Thymus (tissue), 11 donors: ENCODE results near the gene SHC1. TPM values are rescaled to one million over a fixed set of nuclear protein-coding genes. Genes with fewer than 3 reads are reported as not detected.

Source experiments
- DNase-seq, 9 donors: peaks; one replicate each; pipeline ENCODE4 v3.0.0-alpha.2; 2013; ENCODE audit warnings: low spot score in 9 of 9, low read depth in 6 of 9, missing footprints in 1 of 9
- H3K27ac ChIP-seq, 2 donors: one replicate each; pipeline ENCODE4 v1.5.1; 2013; ENCODE audit warnings: control low read depth in 1 of 2, low read depth in 1 of 2, low read length in 1 of 2, mild to moderate bottlenecking in 1 of 2, moderate library complexity in 1 of 2
- H3K27me3 ChIP-seq, 2 donors: one replicate each; pipeline ENCODE4 v1.5.1; 2013; ENCODE audit warnings: low read length in 1 of 2; ENCODE audit not compliant: control insufficient read depth in 2 of 2, insufficient read depth in 1 of 2
- H3K36me3 ChIP-seq, 2 donors: one replicate each; pipeline ENCODE4 v1.5.1; 2013; ENCODE audit warnings: low read length in 1 of 2, mild to moderate bottlenecking in 1 of 2, moderate library complexity in 1 of 2; ENCODE audit not compliant: control insufficient read depth in 2 of 2, insufficient read depth in 2 of 2
- H3K4me1 ChIP-seq, 2 donors: one replicate each; pipeline ENCODE4 v1.5.1; 2013; ENCODE audit warnings: low read length in 2 of 2; ENCODE audit not compliant: control insufficient read depth in 2 of 2, insufficient read depth in 2 of 2
- H3K4me3 ChIP-seq, 2 donors: one replicate each; pipeline ENCODE4 v1.5.1; 2013; ENCODE audit warnings: low read length in 2 of 2, control low read depth in 1 of 2, mild to moderate bottlenecking in 1 of 2
- H3K9me3 ChIP-seq, 2 donors: one replicate each; pipeline ENCODE4 v1.5.1; 2013; ENCODE audit warnings: low read length in 1 of 2, mild to moderate bottlenecking in 1 of 2; ENCODE audit not compliant: control insufficient read depth in 2 of 2, insufficient read depth in 1 of 2
- WGBS: extraction: QIAGEN DNeasy Blood & Tissue Kit; methylation state at CpG from one replicate; pipeline ENCODE4 v1.1.7; 2013; 5-methylcytosine and 5-hydroxymethylcytosine counted together
- polyA plus RNA-seq: library from polyadenylated mRNA; stranded (reverse); fragments of 200-250 nt; gene quantifications from one replicate; pipeline ENCODE4 v1.2.3, GENCODE V29; 2013
- total RNA-seq: library from RNA; stranded (reverse); fragments of 120-200 nt; gene quantifications from one replicate; pipeline ENCODE4 v1.2.4, GENCODE V29; 2013
- donor health status: healthy.

The SHC1 gene
- total and polyA plus RNA-seq, 2 donors, result 30.5 to 66.7 TPM

GRCh38 chr1:154938604-154939399, 31.7 kb downstream of the SHC1 start:
- H3K9me3 ChIP-seq, result peaks cover 0 to 6% of the 10 kb centered on the region in 2 donors
- peak overlapping the region; percentile 38 to 95 for H3K27ac ChIP-seq
- H3K4me1 ChIP-seq, result peaks cover 14 to 72% of the 10 kb centered on the region in 2 donors
- no peak overlapping the region for H3K4me3 ChIP-seq
- H3K27me3 ChIP-seq, result no peaks in the 10 kb centered on the region
- peaks cover 3 to 10% of the 10 kb centered on the region in 2 donors for H3K36me3 ChIP-seq
- WGBS, result 98% methylated on average over 7 of the region's 7 CpGs
- no peak for DNase-seq

- Histone ChIP-seq H3K9me3 (peaks cover 0 to 6% of the 10 kb centered on the region in 2 donors), H3K27me3 (no peaks in the 10 kb centered on the region), H3K36me3 (peaks cover 3 to 8% of the 10 kb centered on the region in 2 donors), H3K4me1 (peaks cover 14 to 64% of the 10 kb centered on the region in 2 donors), H3K27ac (peak overlapping the region in 1 of 2 donors; percentile 95), H3K4me3 (no peak overlapping the region)
- 95% methylated on average over 8 of the region's 8 CpGs for WGBS
- no peak for DNase-seq
Measured at GRCh38 chr1:154937988-154938386, 32.6 kb downstream of the SHC1 start.

GRCh38 chr1:154937085-154937987, 33.2 kb downstream of the SHC1 start:
- Histone ChIP-seq H3K27ac (peak overlapping the region; percentile 95 to 100), H3K36me3 (peaks cover 2 to 3% of the 10 kb centered on the region in 2 donors), H3K4me1 (peaks cover 9 to 58% of the 10 kb centered on the region in 2 donors), H3K4me3 (peak overlapping the region; percentile 65 to 67), H3K9me3 (peaks cover 0 to 6% of the 10 kb centered on the region in 2 donors), H3K27me3 (no peaks in the 10 kb centered on the region)
- DNase-seq, result peak; percentile 83 to 95 (median 91)
- 1% methylated on average over 36 of the region's 36 CpGs for WGBS

- Histone ChIP-seq H3K4me3 (peak within 1 kb of the TSS; percentile 65 to 67), H3K4me1 (peaks cover 7 to 51% of the 10 kb centered on the region in 2 donors), H3K27ac (peak within 1 kb of the TSS; percentile 95 to 100), H3K36me3 (peaks cover 0 to 3% of the 10 kb centered on the region in 2 donors), H3K9me3 (peaks cover 0 to 4% of the 10 kb centered on the region in 2 donors), H3K27me3 (no peaks in the 10 kb centered on the region)
- under 1% methylated on average over 45 of the region's 45 CpGs for WGBS
- DNase-seq, result peak; percentile 92 to 99 (median 96)
Measured at GRCh38 chr1:154936555-154937084, 33.9 kb downstream of the SHC1 start, which contains the start of gene PMVK. PMVK (minus strand) TSS chr1:154936719; CDS start chr1:154936685, 34 bp downstream.

- H3K4me1 ChIP-seq, result peaks cover 7 to 44% of the 10 kb centered on the region in 2 donors
- peak overlapping the region; percentile 95 to 100 for H3K27ac ChIP-seq
- no peak for DNase-seq
- H3K9me3 ChIP-seq, result peaks cover 0 to 4% of the 10 kb centered on the region in 2 donors
- 57% methylated on average over 27 of the region's 27 CpGs for WGBS
- no peaks in the 10 kb centered on the region for H3K27me3 ChIP-seq
- H3K4me3 ChIP-seq, result peak overlapping the region; percentile 65 to 67
- peaks cover 0 to 5% of the 10 kb centered on the region in 2 donors for H3K36me3 ChIP-seq
Measured at GRCh38 chr1:154935749-154936554, 34.6 kb downstream of the SHC1 start.

GRCh38 chr1:154934358-154934948, 36.1 kb downstream of the SHC1 start:
- H3K27ac ChIP-seq, result no peak overlapping the region
- H3K36me3 ChIP-seq, result peaks cover 5 to 7% of the 10 kb centered on the region in 2 donors
- DNase-seq, result no peak
- peaks cover 7 to 30% of the 10 kb centered on the region in 2 donors for H3K4me1 ChIP-seq
- no peaks in the 10 kb centered on the region for H3K27me3 ChIP-seq
- H3K4me3 ChIP-seq, result no peak overlapping the region
- peaks cover 0 to 4% of the 10 kb centered on the region in 2 donors for H3K9me3 ChIP-seq
- WGBS, result 97% methylated on average over 5 of the region's 5 CpGs

- no peak overlapping the region for H3K4me3 ChIP-seq
- peaks cover 7 to 14% of the 10 kb centered on the region in 2 donors for H3K4me1 ChIP-seq
- no peaks in the 10 kb centered on the region for H3K9me3 ChIP-seq
- H3K27ac ChIP-seq, result no peak overlapping the region
- 98% methylated on average over 11 of the region's 11 CpGs for WGBS
- no peaks in the 10 kb centered on the region for H3K27me3 ChIP-seq
- peaks cover 11 to 15% of the 10 kb centered on the region in 2 donors for H3K36me3 ChIP-seq
- DNase-seq, result no peak
Measured at GRCh38 chr1:154931940-154932487, 38.5 kb downstream of the SHC1 start.

GRCh38 chr1:154926201-154926600, 44.3 kb downstream of the SHC1 start:
- no peaks in the 10 kb centered on the region for H3K27me3 ChIP-seq
- H3K27ac ChIP-seq, result no peak overlapping the region
- H3K4me1 ChIP-seq, result peaks cover 0 to 8% of the 10 kb centered on the region in 2 donors
- H3K4me3 ChIP-seq, result no peak overlapping the region
- DNase-seq, result no peak
- 81% methylated on average over 13 of the region's 13 CpGs for WGBS
- H3K9me3 ChIP-seq, result no peaks in the 10 kb centered on the region
- H3K36me3 ChIP-seq, result peaks cover 38 to 50% of the 10 kb centered on the region in 2 donors
